SK-N-SH (cell line): ENCODE measurements around the gene ITFG1. TPM values are rescaled to one million over a fixed set of nuclear protein-coding genes. Genes with fewer than 3 reads are reported as not detected.

Source experiments
- CTCF ChIA-PET: fragments of 300-600, 350-600 bp; formaldehyde crosslinking; extraction: SDS; loops from one replicate; lab custom pipeline; 2021; lab: Yijun Ruan, JAX
- POLR2A ChIA-PET: fragments of 350-600 bp; sonication (Branson Sonifier 250); formaldehyde crosslinking; extraction: SDS; loops from one replicate; lab custom pipeline; 2020; ENCODE audit warnings: antibody characterized with exemption, inconsistent platforms; lab: Yijun Ruan, JAX
- DNase-seq: peaks from one replicate; pipeline ENCODE4 v3.0.0; 2012
- H2AFZ ChIP-seq: fragments of 200-600 bp; sonication (generic); 2 replicates; pipeline ENCODE4 v1.8.1; 2016; ENCODE audit warnings: antibody characterized with exemption, mild to moderate bottlenecking, low read depth
- H3F3A ChIP-seq: fragments of 200-600 bp; sonication (generic); replicated peaks from 2 replicates; pipeline ENCODE3; 2016; ENCODE audit warnings: antibody characterized with exemption, mild to moderate bottlenecking; ENCODE audit not compliant: insufficient read depth
- H3K27ac ChIP-seq, 2 experiments: fragments of 200-500 bp in 1 of 2; fragments of 200-600 bp in 1 of 2; sonication (Bioruptor generic) in 1 of 2; sonication (generic), shearing (Covaris generic) in 1 of 2; 2 replicates each; pipeline versions ENCODE4 v1.5.1 to v1.6.1; 2014 to 2016; ENCODE audit warnings: low read depth in 2 of 2, inconsistent platforms in 1 of 2, low read length in 1 of 2, mild to moderate bottlenecking in 1 of 2, mixed read lengths in 1 of 2
- H3K27me3 ChIP-seq: fragments of 200-600 bp; sonication (generic), shearing (Covaris generic); 2 replicates; pipeline ENCODE4 v1.6.1; 2016; ENCODE audit warnings: mixed run types; ENCODE audit not compliant: insufficient read depth
- H3K36me3 ChIP-seq, 2 experiments: fragments of 200-500 bp in 1 of 2; fragments of 200-600 bp in 1 of 2; sonication (Bioruptor generic) in 1 of 2; sonication (generic) in 1 of 2; replicated peaks in 1 of 2; 2 replicates each; pipeline versions ENCODE3 to v1.5.1; 2014 to 2016; ENCODE audit warnings: low read length in 1 of 2, mild to moderate bottlenecking in 1 of 2; ENCODE audit not compliant: insufficient read depth in 2 of 2, control insufficient read depth in 1 of 2
- H3K4me1 ChIP-seq, 2 experiments: fragments of 200-500 bp in 1 of 2; fragments of 200-600 bp in 1 of 2; sonication (Bioruptor generic) in 1 of 2; sonication (generic), shearing (Covaris generic) in 1 of 2; 2 replicates each; pipeline versions ENCODE4 v1.5.1 to v1.6.1; 2014 to 2016; ENCODE audit warnings: low read depth in 1 of 2, low read length in 1 of 2, mixed run types in 1 of 2; ENCODE audit not compliant: insufficient read depth in 2 of 2, control insufficient read depth in 1 of 2
- H3K4me2 ChIP-seq: fragments of 200-600 bp; sonication (generic), shearing (Covaris generic); 2 replicates; pipeline ENCODE4 v1.6.1; 2017; ENCODE audit warnings: mixed run types
- H3K4me3 ChIP-seq, 2 experiments: fragments of 200-500 bp in 1 of 2; fragments of 200-600 bp in 1 of 2; sonication (Bioruptor generic) in 1 of 2; sonication (generic), shearing (Covaris generic) in 1 of 2; 2 replicates each; pipeline versions ENCODE4 v1.5.1 to v1.8.1; 2014 to 2016; ENCODE audit warnings: low read depth in 2 of 2, inconsistent platforms in 1 of 2, low read length in 1 of 2, mild to moderate bottlenecking in 1 of 2, mixed read lengths in 1 of 2, moderate library complexity in 1 of 2
- H3K79me2 ChIP-seq: fragments of 200-600 bp; sonication (generic); 2 replicates; pipeline ENCODE4 v1.8.1; 2017; ENCODE audit warnings: mild to moderate bottlenecking; ENCODE audit not compliant: insufficient read depth
- H3K9ac ChIP-seq: fragments of 200-600 bp; sonication (generic); 2 replicates; pipeline ENCODE4 v1.6.1; 2017; ENCODE audit warnings: mixed run types
- H3K9me2 ChIP-seq: fragments of 200-600 bp; sonication (generic); 2 replicates; pipeline ENCODE4 v1.6.1; 2017; ENCODE audit warnings: mixed run types
- H3K9me3 ChIP-seq: fragments of 200-600 bp; sonication (generic); 2 replicates; pipeline ENCODE4 v1.6.1; 2017; ENCODE audit warnings: mixed run types, mild to moderate bottlenecking, moderate library complexity
- H4K20me1 ChIP-seq: fragments of 200-600 bp; sonication (generic); 2 replicates; pipeline ENCODE4 v1.6.1; 2017; ENCODE audit warnings: mild to moderate bottlenecking, mixed run types; ENCODE audit not compliant: insufficient read depth
- ELF1 ChIP-seq: IDR thresholded peaks from 2 replicates; pipeline ENCODE4 v1.4.0; 2012
- EP300 ChIP-seq, 2 experiments: IDR thresholded peaks; 2 replicates each; pipeline versions ENCODE4 v1.4.0 to v1.6.1; 2012; ENCODE audit warnings: borderline replicate concordance in 1 of 2, low read depth in 1 of 2, low read length in 1 of 2
- EZH2phosphoT487 ChIP-seq: fragments of 200-600 bp; sonication (generic); IDR thresholded peaks from 2 replicates; pipeline ENCODE4 v1.6.1; 2017; ENCODE audit warnings: low read depth, mixed run types, mild to moderate bottlenecking, antibody characterized with exemption, moderate library complexity, borderline replicate concordance
- GABPA ChIP-seq: IDR thresholded peaks from 2 replicates; pipeline ENCODE4 v1.4.0; 2012; ENCODE audit warnings: low read depth, mild to moderate bottlenecking
- GATA2 ChIP-seq: sonication (generic); formaldehyde crosslinking; IDR thresholded peaks from 2 replicates; pipeline ENCODE4 v1.5.0; 2020; ENCODE audit warnings: mild to moderate bottlenecking, missing genetic modification reagents
- JUND ChIP-seq: IDR thresholded peaks from 2 replicates; pipeline ENCODE4 v1.4.0; 2012
- MEF2A ChIP-seq: IDR thresholded peaks from 2 replicates; pipeline ENCODE4 v1.4.0; 2012; ENCODE audit warnings: low read depth, borderline replicate concordance
- NFIC ChIP-seq: IDR thresholded peaks from 2 replicates; pipeline ENCODE4 v1.4.0; 2012; ENCODE audit warnings: borderline replicate concordance
- NRF1 ChIP-seq: IDR thresholded peaks from 2 replicates; pipeline ENCODE4 v1.6.1; 2012; ENCODE audit warnings: low read depth, mild to moderate bottlenecking, low read length
- POLR2AphosphoS5 ChIP-seq: IDR thresholded peaks from 2 replicates; pipeline ENCODE4 v1.6.1; 2012; ENCODE audit warnings: low read depth, low read length
- RFX5 ChIP-seq: IDR thresholded peaks from 2 replicates; pipeline ENCODE4 v1.6.1; 2012; ENCODE audit warnings: mild to moderate bottlenecking, improper control_type of control experiment, low read length
- RXRA ChIP-seq: IDR thresholded peaks from 2 replicates; pipeline ENCODE4 v1.4.0; 2012; ENCODE audit warnings: low read depth, mild to moderate bottlenecking, borderline replicate concordance
- SIN3A ChIP-seq: IDR thresholded peaks from 2 replicates; pipeline ENCODE4 v1.6.1; 2012; ENCODE audit warnings: low read depth, mild to moderate bottlenecking, low read length, moderate library complexity, borderline replicate concordance
- SMC3 ChIP-seq: IDR thresholded peaks from 2 replicates; pipeline ENCODE4 v1.6.1; 2012; ENCODE audit warnings: low read depth, low read length, improper control_type of control experiment
- TCF12 ChIP-seq: IDR thresholded peaks from 2 replicates; pipeline ENCODE4 v1.4.0; 2012
- TEAD4 ChIP-seq: IDR thresholded peaks from 2 replicates; pipeline ENCODE4 v1.4.0; 2012; ENCODE audit warnings: mild to moderate bottlenecking, borderline replicate concordance; ENCODE audit not compliant: insufficient read depth
- YY1 ChIP-seq: IDR thresholded peaks from 2 replicates; pipeline ENCODE4 v1.4.0; 2012; ENCODE audit warnings: low read depth, mild to moderate bottlenecking
- WGBS: methylation state at CpG from one replicate; pipeline ENCODE4 v1.1.6; 2017; ENCODE audit warnings: low lambda C conversion rate; 5-methylcytosine and 5-hydroxymethylcytosine counted together
- polyA plus RNA-seq, 3 experiments: library from polyadenylated mRNA; depleted of rRNA; stranded (reverse); fragments of >200 nt; gene quantifications; 2 replicates each; pipeline ENCODE4 v1.2.3, GENCODE V29; 2012
- TF ChIP-seq, protein P1 (sequence below): IDR thresholded peaks from 2 replicates; pipeline ENCODE4; 2012
- TF ChIP-seq, protein P2 (sequence below): IDR thresholded peaks from 2 replicates; pipeline ENCODE4 v1.6.1; 2012; ENCODE audit warnings: mild to moderate bottlenecking, low read depth, low read length, moderate library complexity
- TF ChIP-seq, protein P3 (sequence below): IDR thresholded peaks from 2 replicates; pipeline ENCODE4 v1.4.0; 2012; ENCODE audit warnings: low read depth, borderline replicate concordance

Gene ITFG1
- polyA plus RNA-seq, 1 of the 3 experiments (the other 2 are of a cell fraction), result 48.6 TPM

DNA sequence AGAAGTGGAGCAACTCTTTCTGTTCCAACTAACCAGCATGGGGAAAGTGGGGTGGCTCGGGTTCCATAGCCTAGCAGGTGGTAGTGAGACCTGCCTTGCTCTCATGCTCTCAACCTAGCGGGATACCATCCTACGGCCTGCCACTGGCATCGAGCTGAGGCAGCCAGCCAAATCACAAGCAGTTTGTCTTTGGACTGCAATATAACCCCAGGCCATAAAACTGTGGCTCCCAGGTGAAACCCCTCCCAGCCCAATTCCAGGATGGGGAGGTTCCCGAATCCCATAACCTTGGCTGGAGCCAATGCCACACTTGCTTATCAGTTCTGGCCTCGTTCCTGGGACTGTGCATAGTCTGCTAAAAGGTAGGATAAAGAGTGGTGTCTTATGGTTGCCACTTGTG, 161.3 kb downstream of the ITFG1 start:
- 93% methylated on average over 6 of the region's 6 CpGs for WGBS
- Histone ChIP-seq H3K9ac (no peak overlapping the region), H2AFZ (no peak overlapping the region), H3K36me3 (peaks cover 2 to 4% of the 10 kb centered on the region in 2 experiments), H3K9me2 (no peaks in the 10 kb centered on the region), H3K27ac (no peak overlapping the region), H3K79me2 (no peaks in the 10 kb centered on the region), H3F3A (no peaks in the 10 kb centered on the region), H3K27me3 (no peaks in the 10 kb centered on the region), H4K20me1 (no peaks in the 10 kb centered on the region), H3K4me2 (no peak overlapping the region), H3K4me1 (no peaks in the 10 kb centered on the region), H3K9me3 (no peaks in the 10 kb centered on the region), H3K4me3 (no peak overlapping the region)
- TF ChIP-seq, protein P1, sequence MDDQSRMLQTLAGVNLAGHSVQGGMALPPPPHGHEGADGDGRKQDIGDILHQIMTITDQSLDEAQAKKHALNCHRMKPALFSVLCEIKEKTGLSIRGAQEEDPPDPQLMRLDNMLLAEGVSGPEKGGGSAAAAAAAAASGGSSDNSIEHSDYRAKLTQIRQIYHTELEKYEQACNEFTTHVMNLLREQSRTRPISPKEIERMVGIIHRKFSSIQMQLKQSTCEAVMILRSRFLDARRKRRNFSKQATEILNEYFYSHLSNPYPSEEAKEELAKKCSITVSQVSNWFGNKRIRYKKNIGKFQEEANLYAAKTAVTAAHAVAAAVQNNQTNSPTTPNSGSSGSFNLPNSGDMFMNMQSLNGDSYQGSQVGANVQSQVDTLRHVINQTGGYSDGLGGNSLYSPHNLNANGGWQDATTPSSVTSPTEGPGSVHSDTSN, result no peak
- TF ChIP-seq TEAD4 (no peak), ELF1 (no peak), NFIC (no peak), SMC3 (no peak), GABPA (no peak), NRF1 (no peak), TCF12 (no peak), EP300 (IDR thresholded peaks at IDR 0.05; ENCODE audit: borderline replicate concordance in 1 of 2, low read depth in 1 of 2, low read length in 1 of 2) (no peak), POLR2AphosphoS5 (no peak), SIN3A (no peak), MEF2A (no peak), YY1 (no peak)
- TF ChIP-seq, protein P2, sequence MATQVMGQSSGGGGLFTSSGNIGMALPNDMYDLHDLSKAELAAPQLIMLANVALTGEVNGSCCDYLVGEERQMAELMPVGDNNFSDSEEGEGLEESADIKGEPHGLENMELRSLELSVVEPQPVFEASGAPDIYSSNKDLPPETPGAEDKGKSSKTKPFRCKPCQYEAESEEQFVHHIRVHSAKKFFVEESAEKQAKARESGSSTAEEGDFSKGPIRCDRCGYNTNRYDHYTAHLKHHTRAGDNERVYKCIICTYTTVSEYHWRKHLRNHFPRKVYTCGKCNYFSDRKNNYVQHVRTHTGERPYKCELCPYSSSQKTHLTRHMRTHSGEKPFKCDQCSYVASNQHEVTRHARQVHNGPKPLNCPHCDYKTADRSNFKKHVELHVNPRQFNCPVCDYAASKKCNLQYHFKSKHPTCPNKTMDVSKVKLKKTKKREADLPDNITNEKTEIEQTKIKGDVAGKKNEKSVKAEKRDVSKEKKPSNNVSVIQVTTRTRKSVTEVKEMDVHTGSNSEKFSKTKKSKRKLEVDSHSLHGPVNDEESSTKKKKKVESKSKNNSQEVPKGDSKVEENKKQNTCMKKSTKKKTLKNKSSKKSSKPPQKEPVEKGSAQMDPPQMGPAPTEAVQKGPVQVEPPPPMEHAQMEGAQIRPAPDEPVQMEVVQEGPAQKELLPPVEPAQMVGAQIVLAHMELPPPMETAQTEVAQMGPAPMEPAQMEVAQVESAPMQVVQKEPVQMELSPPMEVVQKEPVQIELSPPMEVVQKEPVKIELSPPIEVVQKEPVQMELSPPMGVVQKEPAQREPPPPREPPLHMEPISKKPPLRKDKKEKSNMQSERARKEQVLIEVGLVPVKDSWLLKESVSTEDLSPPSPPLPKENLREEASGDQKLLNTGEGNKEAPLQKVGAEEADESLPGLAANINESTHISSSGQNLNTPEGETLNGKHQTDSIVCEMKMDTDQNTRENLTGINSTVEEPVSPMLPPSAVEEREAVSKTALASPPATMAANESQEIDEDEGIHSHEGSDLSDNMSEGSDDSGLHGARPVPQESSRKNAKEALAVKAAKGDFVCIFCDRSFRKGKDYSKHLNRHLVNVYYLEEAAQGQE, result no peak
- no peak for DNase-seq
- ChIA-PET CTCF (no interaction called here), POLR2A (no interaction called here)

DNA sequence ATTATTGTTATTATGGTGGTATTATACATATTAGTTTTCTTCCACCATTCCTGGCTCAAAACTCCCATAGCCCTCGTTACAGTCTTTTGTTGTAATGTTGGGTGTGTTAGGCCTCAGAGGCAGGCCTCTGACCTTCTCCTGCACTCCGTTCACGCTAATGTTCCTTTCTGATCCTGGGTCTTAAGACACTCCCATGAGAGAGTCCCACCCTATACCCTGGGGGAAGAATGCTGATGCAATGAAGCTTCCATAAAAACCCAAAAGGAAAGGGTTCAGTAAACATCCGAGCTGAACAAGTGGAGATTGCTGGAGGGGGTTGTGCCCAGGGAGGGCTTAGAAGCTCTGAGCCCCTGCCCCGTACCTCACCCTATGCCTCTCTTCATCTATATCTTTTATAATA, 175.9 kb downstream of the ITFG1 start:
- ChIA-PET POLR2A (no interaction called here), CTCF (no interaction called here)
- TF ChIP-seq POLR2AphosphoS5, result no peak
- TF ChIP-seq GATA2 (CRISPR knock-in tag), result no peak
- no peak for TF ChIP-seq SMC3
- TF ChIP-seq, protein P3, sequence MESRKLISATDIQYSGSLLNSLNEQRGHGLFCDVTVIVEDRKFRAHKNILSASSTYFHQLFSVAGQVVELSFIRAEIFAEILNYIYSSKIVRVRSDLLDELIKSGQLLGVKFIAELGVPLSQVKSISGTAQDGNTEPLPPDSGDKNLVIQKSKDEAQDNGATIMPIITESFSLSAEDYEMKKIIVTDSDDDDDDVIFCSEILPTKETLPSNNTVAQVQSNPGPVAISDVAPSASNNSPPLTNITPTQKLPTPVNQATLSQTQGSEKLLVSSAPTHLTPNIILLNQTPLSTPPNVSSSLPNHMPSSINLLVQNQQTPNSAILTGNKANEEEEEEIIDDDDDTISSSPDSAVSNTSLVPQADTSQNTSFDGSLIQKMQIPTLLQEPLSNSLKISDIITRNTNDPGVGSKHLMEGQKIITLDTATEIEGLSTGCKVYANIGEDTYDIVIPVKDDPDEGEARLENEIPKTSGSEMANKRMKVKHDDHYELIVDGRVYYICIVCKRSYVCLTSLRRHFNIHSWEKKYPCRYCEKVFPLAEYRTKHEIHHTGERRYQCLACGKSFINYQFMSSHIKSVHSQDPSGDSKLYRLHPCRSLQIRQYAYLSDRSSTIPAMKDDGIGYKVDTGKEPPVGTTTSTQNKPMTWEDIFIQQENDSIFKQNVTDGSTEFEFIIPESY, result no peak
- TF ChIP-seq RFX5, result no peak
- no peak for TF ChIP-seq EZH2phosphoT487
- TF ChIP-seq TEAD4, result no peak
- TF ChIP-seq ELF1, result no peak
- no peak for TF ChIP-seq JUND
- TF ChIP-seq RXRA, result no peak
- TF ChIP-seq, protein P2, result no peak
- Histone ChIP-seq H3K27ac (no peak overlapping the region), H3K4me3 (no peak overlapping the region), H3K9me3 (no peaks in the 10 kb centered on the region; the same call in none of the 2 replicates), H3F3A (no peaks in the 10 kb centered on the region), H3K79me2 (no peaks in the 10 kb centered on the region), H3K27me3 (no peaks in the 10 kb centered on the region), H3K4me2 (no peak overlapping the region), H3K9ac (no peak overlapping the region), H2AFZ (no peak overlapping the region), H3K36me3 (peaks cover 0 to 5% of the 10 kb centered on the region in 2 experiments), H3K9me2 (no peaks in the 10 kb centered on the region), H4K20me1 (no peaks in the 10 kb centered on the region), H3K4me1 (no peaks in the 10 kb centered on the region)
- DNase-seq, result no peak
- 91% methylated on average over 5 of the region's 5 CpGs for WGBS
